Peyer's patch (tissue), 4 donors: Measurements from ENCODE around the gene TTC21B.

Source experiments
- POLR2A ChIP-seq, 2 donors: fragments of 450-650 bp; IDR thresholded peaks; one replicate each; pipeline ENCODE4 v1.5.1; 2017; ENCODE audit warnings: antibody characterized with exemption in 2 of 2, mild to moderate bottlenecking in 2 of 2, moderate library complexity in 2 of 2
- TF ChIP-seq, protein P1 (sequence below), 6 experiments: fragments of 450-650 bp in 4 of 6; fragments of 200-600 bp in 2 of 6; sonication (generic) in 1 of 6; IDR thresholded peaks; one replicate each; pipeline ENCODE4 v1.5.1; 2017 to 2019; ENCODE audit warnings: antibody characterized with exemption in 6 of 6, mild to moderate bottlenecking in 3 of 6, moderate library complexity in 1 of 6

DNA sequence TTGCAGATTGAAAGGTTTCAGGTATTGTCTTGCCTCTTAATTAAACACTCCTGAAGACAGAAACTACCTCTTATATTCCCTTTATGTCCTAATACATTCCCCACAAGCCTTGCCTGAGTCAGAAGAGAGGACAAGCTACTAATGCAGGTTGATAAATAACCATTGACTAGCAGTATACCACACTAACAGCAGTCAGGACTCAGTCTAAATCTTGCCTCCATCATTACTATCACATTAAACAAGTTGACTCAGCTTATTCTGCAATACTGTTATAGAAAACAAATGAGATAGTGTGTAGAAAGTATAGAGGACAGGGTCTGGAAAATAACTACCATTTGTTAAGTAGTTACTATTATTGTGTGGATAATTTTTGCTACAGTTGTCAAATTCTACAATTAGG lies 63.8 kb downstream of the TTC21B start:
- TF ChIP-seq, protein P1, sequence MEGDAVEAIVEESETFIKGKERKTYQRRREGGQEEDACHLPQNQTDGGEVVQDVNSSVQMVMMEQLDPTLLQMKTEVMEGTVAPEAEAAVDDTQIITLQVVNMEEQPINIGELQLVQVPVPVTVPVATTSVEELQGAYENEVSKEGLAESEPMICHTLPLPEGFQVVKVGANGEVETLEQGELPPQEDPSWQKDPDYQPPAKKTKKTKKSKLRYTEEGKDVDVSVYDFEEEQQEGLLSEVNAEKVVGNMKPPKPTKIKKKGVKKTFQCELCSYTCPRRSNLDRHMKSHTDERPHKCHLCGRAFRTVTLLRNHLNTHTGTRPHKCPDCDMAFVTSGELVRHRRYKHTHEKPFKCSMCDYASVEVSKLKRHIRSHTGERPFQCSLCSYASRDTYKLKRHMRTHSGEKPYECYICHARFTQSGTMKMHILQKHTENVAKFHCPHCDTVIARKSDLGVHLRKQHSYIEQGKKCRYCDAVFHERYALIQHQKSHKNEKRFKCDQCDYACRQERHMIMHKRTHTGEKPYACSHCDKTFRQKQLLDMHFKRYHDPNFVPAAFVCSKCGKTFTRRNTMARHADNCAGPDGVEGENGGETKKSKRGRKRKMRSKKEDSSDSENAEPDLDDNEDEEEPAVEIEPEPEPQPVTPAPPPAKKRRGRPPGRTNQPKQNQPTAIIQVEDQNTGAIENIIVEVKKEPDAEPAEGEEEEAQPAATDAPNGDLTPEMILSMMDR (IDR thresholded peaks at IDR 0.05): no peak
- TF ChIP-seq POLR2A (IDR thresholded peaks at IDR 0.05): no peak
